GM12892 (cell line): ENCODE data around the gene PTPRN2.
"Not testable (repeated sequence)": the region's sequence is repeated elsewhere in the genome, so short reads cannot be mapped to it uniquely, and the experiment has no call there.

Experiments used
- DNase-seq: peaks from one replicate; pipeline ENCODE4 v3.0.0; 2011; ENCODE audit not compliant: insufficient read length
- FAIRE-seq: peaks from 2 replicates; lab custom pipeline; 2011; peaks lifted over from hg19 to GRCh38; lab: Jason Lieb, UNC
- POLR2A ChIP-seq: IDR thresholded peaks from 2 replicates; pipeline ENCODE4 v1.6.1; 2011; ENCODE audit warnings: low read depth, low read length, control low read depth
- POLR2AphosphoS5 ChIP-seq: IDR thresholded peaks from 2 replicates; pipeline ENCODE4 v1.6.1; 2011; ENCODE audit warnings: low read depth, low read length, control low read depth
- TAF1 ChIP-seq: IDR thresholded peaks from 2 replicates; pipeline ENCODE4 v1.6.1; 2011; ENCODE audit warnings: low read depth, mild to moderate bottlenecking, control low read depth, low read length, borderline replicate concordance

Gene PTPRN2

GRCh38 chr7:158259141-158259540 lies 328.5 kb downstream of the PTPRN2 start:
- DNase-seq = no peak
- TF ChIP-seq POLR2A (no peak), POLR2AphosphoS5 (no peak), TAF1 (no peak)
- FAIRE-seq = no peak

GRCh38 chr7:158258411-158259130 lies 329.1 kb downstream of the PTPRN2 start:
- FAIRE-seq (no peak), DNase-seq (no peak)
- TF ChIP-seq POLR2AphosphoS5 = no peak
- TF ChIP-seq TAF1 = no peak
- no peak for TF ChIP-seq POLR2A

GRCh38 chr7:158257516-158258410 lies 329.9 kb downstream of the PTPRN2 start:
- DNase-seq = no peak
- no peak for FAIRE-seq
- TF ChIP-seq TAF1 (no peak), POLR2A (no peak), POLR2AphosphoS5 (no peak)

- no peak for FAIRE-seq
Observed at GRCh38 chr7:158257001-158257400, 330.6 kb downstream of the PTPRN2 start.

GRCh38 chr7:158256091-158256816 lies 331.4 kb downstream of the PTPRN2 start:
- TF ChIP-seq TAF1 (no peak), POLR2A (no peak), POLR2AphosphoS5 (no peak)
- no peak for FAIRE-seq
- no peak for DNase-seq

More at GRCh38 chr7:158257001-158257400, 330.6 kb downstream of the PTPRN2 start:
- TF ChIP-seq TAF1 (no peak), POLR2A (no peak), POLR2AphosphoS5 (no peak)
- no peak for DNase-seq

- DNase-seq = no peak
- no peak for TF ChIP-seq POLR2AphosphoS5
- TF ChIP-seq TAF1 = no peak
- TF ChIP-seq POLR2A = no peak
- no peak for FAIRE-seq
Observed at GRCh38 chr7:158255558-158255957, 332.1 kb downstream of the PTPRN2 start.

GRCh38 chr7:158255156-158255555 lies 332.5 kb downstream of the PTPRN2 start:
- FAIRE-seq (no peak), DNase-seq (no peak)
- TF ChIP-seq POLR2AphosphoS5 = no peak
- TF ChIP-seq TAF1 = no peak
- TF ChIP-seq POLR2A = no peak

- DNase-seq, FAIRE-seq: not testable (repeated sequence)
Observed at GRCh38 chr7:158253670-158254045, 334.0 kb downstream of the PTPRN2 start.

- no peak for TF ChIP-seq POLR2AphosphoS5
- TF ChIP-seq POLR2A = no peak
- TF ChIP-seq TAF1 = no peak
- FAIRE-seq = no peak
- no peak for DNase-seq
Observed at GRCh38 chr7:158252837-158253669, 334.6 kb downstream of the PTPRN2 start.

GRCh38 chr7:158252081-158252836 lies 335.4 kb downstream of the PTPRN2 start:
- FAIRE-seq (no peak), DNase-seq (no peak)
- no peak for TF ChIP-seq TAF1
- TF ChIP-seq POLR2A = no peak
- TF ChIP-seq POLR2AphosphoS5 = no peak
